Prostate gland (tissue), 2 donors: Measurements from ENCODE around the gene FMNL2. TPM values are rescaled to one million over a fixed set of nuclear protein-coding genes. Genes with fewer than 3 reads are reported as not detected.

ENCODE experiments used
- DNase-seq: peaks from one replicate; pipeline ENCODE4 v3.0.0-alpha.2; 2019; ENCODE audit warnings: low spot score
- H3K27ac ChIP-seq, 2 donors: fragments of 200-600 bp; sonication (generic); 2 replicates each; pipeline ENCODE4 v1.5.1; 2017 to 2019
- H3K27me3 ChIP-seq: fragments of 200-600 bp; sonication (generic); replicated peaks from 2 replicates; pipeline ENCODE4 v1.5.1; 2019; ENCODE audit not compliant: insufficient read depth
- H3K36me3 ChIP-seq, 2 donors: fragments of 200-600 bp; sonication (generic); 1 replicate in 1 of 2; 2 replicates in 1 of 2; pipeline versions ENCODE4 v1.5.1 to v1.8.1; 2017 to 2019
- H3K4me1 ChIP-seq: fragments of 200-600 bp; sonication (generic); replicated peaks from 2 replicates; pipeline ENCODE4 v1.5.1; 2019
- H3K4me3 ChIP-seq, 2 donors: fragments of 200-600 bp; sonication (generic); 2 replicates each; pipeline ENCODE4 v1.5.1; 2017 to 2019
- H3K9me3 ChIP-seq: fragments of 200-600 bp; sonication (generic); 2 replicates; pipeline ENCODE4 v1.5.1; 2017
- CTCF ChIP-seq, 4 experiments: fragments of 200-600 bp in 2 of 4; fragments of 450-650 bp in 2 of 4; sonication (generic) in 2 of 4; IDR thresholded peaks; 1 replicate in 3 of 4; 2 replicates in 1 of 4; pipeline ENCODE4 v1.5.1; 2016 to 2019; ENCODE audit warnings: antibody characterized with exemption in 4 of 4, mild to moderate bottlenecking in 2 of 4, moderate library complexity in 2 of 4
- POLR2A ChIP-seq: fragments of 450-650 bp; IDR thresholded peaks from one replicate; pipeline ENCODE4 v1.6.1; 2016; ENCODE audit warnings: antibody characterized with exemption, mild to moderate bottlenecking
- POLR2AphosphoS5 ChIP-seq: sonication (generic); formaldehyde crosslinking; IDR thresholded peaks from one replicate; pipeline ENCODE4 v1.6.1; 2017; ENCODE audit warnings: antibody characterized with exemption
- WGBS: methylation state at CpG from one replicate; pipeline ENCODE4 v1.1.5; 2018; 5-methylcytosine and 5-hydroxymethylcytosine counted together
- intact Hi-C: fragments of 100-400 bp; cut with DNase I; formaldehyde crosslinking; loops from one replicate; pipeline ENCODE4 v1.14.2; 2022
- total RNA-seq, 2 donors: library from RNA; depleted of rRNA; stranded (reverse); fragments of >200 nt; gene quantifications; one replicate each; pipeline ENCODE4 v1.1.0, GENCODE V29; 2016

The FMNL2 gene
- total RNA-seq, result 10 to 100 TPM in 1 of 2 donors, 1 to 10 TPM in 1; 9.8 to 19.4 TPM

- H3K27me3 ChIP-seq, result no peaks in the 10 kb centered on the region
- 0% methylated on average over 34 of the region's 85 CpGs for WGBS
- H3K9me3 ChIP-seq, result no peaks in the 10 kb centered on the region
- DNase-seq, result peak; percentile 76
- peak within 1 kb of the TSS; percentile 81 for H3K4me3 ChIP-seq
- H3K4me1 ChIP-seq, result peaks cover 4% of the 10 kb centered on the region
- peak within 1 kb of the TSS; percentile 70 to 81 for H3K27ac ChIP-seq
- intact Hi-C loops, result loop anchor here (5.0 to 10.0 kb wide), 7 partner anchors 62 to 380 kb away; partner anchors contain the start of genes ARL6IP6, PRPF40A and STAM2
- TF ChIP-seq POLR2A (peak; percentile 82), POLR2AphosphoS5 (peak; percentile 60), CTCF (IDR thresholded peaks at IDR 0.05) (peak in 1 of 4 experiments; percentile 19)
- no peaks in the 10 kb centered on the region for H3K36me3 ChIP-seq
These were observed at the start of gene FMNL2 for GRCh38 chr2:152335016-152335725. Gene FMNL2, plus strand, starts transcription at chr2:152335174.

DNA sequence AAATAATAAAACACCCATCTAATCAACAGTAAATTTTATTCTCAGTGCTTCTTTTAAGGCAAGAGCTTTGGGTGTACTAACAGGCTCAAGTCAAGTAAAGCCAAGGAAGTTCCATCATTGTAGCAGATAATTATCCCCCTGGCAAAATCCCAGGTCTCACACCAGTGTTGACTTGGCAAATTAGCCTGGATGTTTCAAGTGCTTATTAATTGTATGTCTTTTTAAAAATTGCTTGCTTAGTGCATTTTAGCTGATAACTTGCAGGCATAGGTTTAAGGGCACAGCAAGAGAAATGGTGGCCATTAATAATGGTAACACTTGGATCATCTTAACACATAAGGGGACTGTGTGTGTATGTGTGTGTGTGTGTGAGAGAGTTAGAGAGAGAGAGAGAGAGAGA, 42.0 kb upstream of the FMNL2 start:
- no peak for DNase-seq
- TF ChIP-seq POLR2AphosphoS5 (no peak), CTCF (IDR thresholded peaks at IDR 0.05) (no peak), POLR2A (no peak)
- H3K9me3 ChIP-seq, result no peaks in the 10 kb centered on the region
- intact Hi-C loops, result no loop called here
- no peaks in the 10 kb centered on the region for H3K4me1 ChIP-seq
- H3K36me3 ChIP-seq, result no peaks in the 10 kb centered on the region
- H3K4me3 ChIP-seq, result no peak overlapping the region
- H3K27me3 ChIP-seq, result no peaks in the 10 kb centered on the region
- H3K27ac ChIP-seq, result no peak overlapping the region

- intact Hi-C loops, result no loop called here
- DNase-seq, result no peak
- TF ChIP-seq POLR2AphosphoS5, result no peak
- no peak for TF ChIP-seq CTCF (IDR thresholded peaks at IDR 0.05)
- TF ChIP-seq POLR2A, result no peak
- no peaks in the 10 kb centered on the region for H3K36me3 ChIP-seq
- no peak overlapping the region for H3K27ac ChIP-seq
- H3K4me3 ChIP-seq, result no peak overlapping the region
- H3K27me3 ChIP-seq, result no peaks in the 10 kb centered on the region
- WGBS, result 90% methylated on average over 2 of the region's 2 CpGs
- no peaks in the 10 kb centered on the region for H3K4me1 ChIP-seq
- H3K9me3 ChIP-seq, result no peaks in the 10 kb centered on the region
These were observed 37.3 kb upstream of the FMNL2 start for GRCh38 chr2:152297715-152298114.

GRCh38 chr2:152298754-152299153, 36.2 kb upstream of the FMNL2 start:
- 35% methylated on average over 1 of the region's 1 CpG for WGBS
- intact Hi-C loops, result no loop called here
- no peak overlapping the region for H3K4me3 ChIP-seq
- DNase-seq, result no peak
- no peaks in the 10 kb centered on the region for H3K27me3 ChIP-seq
- H3K9me3 ChIP-seq, result no peaks in the 10 kb centered on the region
- TF ChIP-seq POLR2A (no peak), POLR2AphosphoS5 (no peak)
- H3K4me1 ChIP-seq, result no peaks in the 10 kb centered on the region
- H3K36me3 ChIP-seq, result no peaks in the 10 kb centered on the region
- H3K27ac ChIP-seq, result no peak overlapping the region

DNA sequence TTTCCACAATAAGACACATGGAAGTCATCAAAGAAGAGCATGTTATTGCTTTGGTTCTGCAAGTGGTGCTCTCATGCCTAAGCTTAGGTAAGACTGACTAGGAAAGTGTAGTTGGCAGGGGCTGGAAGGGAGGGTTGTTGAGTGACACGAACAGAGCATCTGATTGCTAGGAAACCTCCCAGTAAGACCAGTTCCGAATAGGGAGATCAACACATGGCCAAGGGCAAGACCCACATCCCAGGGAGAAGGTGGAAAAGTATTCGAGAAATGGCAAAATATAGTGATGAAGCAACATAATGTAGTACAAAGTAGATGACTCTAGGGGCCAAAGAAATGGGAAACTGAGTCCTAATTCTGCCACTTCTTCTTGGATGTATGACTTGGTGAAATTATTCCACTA, 33.8 kb upstream of the FMNL2 start:
- Histone ChIP-seq H3K4me3 (no peak overlapping the region), H3K9me3 (no peaks in the 10 kb centered on the region), H3K27ac (no peak overlapping the region), H3K27me3 (no peaks in the 10 kb centered on the region), H3K4me1 (no peaks in the 10 kb centered on the region), H3K36me3 (no peaks in the 10 kb centered on the region)
- 92% methylated on average over 3 of the region's 3 CpGs for WGBS
- no peak for TF ChIP-seq CTCF (IDR thresholded peaks at IDR 0.05)
- no peak for TF ChIP-seq POLR2AphosphoS5
- TF ChIP-seq POLR2A, result no peak
- no peak for DNase-seq
- intact Hi-C loops, result no loop called here
